CD4-positive, alpha-beta T cell treated with Interleukin-4 for 4 hours (primary cell): ENCODE results near the gene DYNC1I2.

Source experiments
- DNase-seq: peaks from one replicate; pipeline ENCODE4 v3.0.0-alpha.2; 2020

The DYNC1I2 gene

GRCh38 chr2:171687287-171688128 is at the start of gene DYNC1I2:
DYNC1I2 (plus strand) TSS chr2:171687469; CDS start chr2:171690156, 2,687 bp downstream.
- peak; percentile 83 for DNase-seq

- DNase-seq: no peak
Measured at GRCh38 chr2:171651667-171652415, 35.4 kb upstream of the DYNC1I2 start.

- DNase-seq: no peak
Measured at GRCh38 chr2:171652416-171652785, 34.9 kb upstream of the DYNC1I2 start.

DNA sequence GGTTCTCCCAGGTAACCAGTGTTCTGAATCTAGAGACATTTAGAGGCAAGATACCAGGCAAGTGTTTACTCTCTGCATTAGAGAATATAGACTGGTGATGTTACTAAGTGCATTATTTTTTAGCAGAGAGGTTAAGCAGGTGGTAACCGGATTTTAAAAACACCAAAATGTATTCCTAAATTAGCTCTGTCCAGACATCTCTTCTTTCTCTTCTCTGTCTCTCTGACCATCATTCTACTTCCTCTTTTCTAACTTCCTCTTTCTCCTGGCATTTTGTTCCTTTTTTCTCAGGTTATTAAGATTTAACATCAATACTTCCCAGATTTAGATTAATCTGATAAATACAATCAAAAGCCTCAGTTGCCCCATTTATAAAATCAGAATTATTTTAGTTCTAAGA is 31.7 kb upstream of the DYNC1I2 start:
- DNase-seq: no peak

- no peak for DNase-seq
Measured at GRCh38 chr2:171667041-171667440, 20.2 kb upstream of the DYNC1I2 start.

GRCh38 chr2:171668183-171668582 is 19.1 kb upstream of the DYNC1I2 start:
- no peak for DNase-seq

DNA sequence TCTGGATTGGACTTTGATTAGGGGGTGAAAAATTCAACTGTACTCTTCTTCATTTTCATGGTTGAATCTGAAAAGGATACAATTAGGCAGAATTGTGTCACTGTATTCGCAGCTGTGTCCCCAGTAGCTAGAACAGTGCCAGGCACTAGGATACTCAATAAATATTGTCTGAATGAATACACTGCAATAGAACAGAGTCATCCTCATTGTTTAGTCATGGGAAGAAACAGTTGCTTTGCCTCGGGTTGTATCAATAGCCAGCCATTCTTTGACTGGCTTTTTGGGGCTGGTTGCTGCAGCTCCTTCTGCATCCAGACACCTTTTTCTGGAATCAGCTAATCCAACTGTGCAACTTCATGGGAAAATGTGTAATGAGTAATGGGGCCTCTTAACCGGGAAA is 18.1 kb upstream of the DYNC1I2 start:
- no peak for DNase-seq

DNA sequence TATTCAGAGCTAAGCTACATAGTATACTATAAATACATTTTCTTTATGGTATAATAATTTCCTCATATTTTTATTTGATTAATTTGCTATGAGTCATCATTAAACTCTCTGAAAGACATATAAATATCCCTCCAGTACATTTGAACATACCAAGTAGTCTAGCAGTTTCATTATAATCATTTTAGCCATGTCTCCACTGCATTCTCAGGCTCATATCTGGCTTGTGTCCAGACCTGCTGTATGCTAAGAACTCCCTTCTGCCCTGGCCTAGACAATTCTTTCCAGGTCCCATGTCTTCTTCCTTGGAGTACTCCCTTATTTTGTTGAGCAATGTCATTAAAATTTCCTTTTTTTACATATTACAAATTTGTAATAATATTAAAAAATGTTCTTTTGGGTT is 16.6 kb upstream of the DYNC1I2 start:
- no peak for DNase-seq

GRCh38 chr2:171671867-171672266 is 15.4 kb upstream of the DYNC1I2 start:
- no peak for DNase-seq

DNA sequence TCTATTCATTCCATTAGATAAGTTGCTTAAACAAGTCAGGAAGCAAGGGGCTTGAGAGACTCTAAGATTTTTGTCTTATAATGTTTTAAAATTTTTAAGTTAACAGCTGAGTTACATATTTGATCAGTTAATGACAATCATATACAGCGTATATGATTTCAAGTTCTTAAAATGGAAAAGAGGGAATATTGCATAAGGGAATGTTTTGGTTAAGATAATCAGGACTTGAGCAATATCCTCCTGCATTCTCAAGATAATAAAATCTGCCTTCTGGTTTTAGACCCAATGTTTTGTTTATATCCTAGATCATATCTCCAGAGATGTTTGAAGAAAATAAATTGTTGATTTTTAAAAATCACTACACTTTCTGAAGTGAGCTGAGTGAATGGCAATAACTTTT is 13.4 kb upstream of the DYNC1I2 start:
- no peak for DNase-seq

- DNase-seq: no peak
Measured at GRCh38 chr2:171675810-171676345, 11.4 kb upstream of the DYNC1I2 start.

DNA sequence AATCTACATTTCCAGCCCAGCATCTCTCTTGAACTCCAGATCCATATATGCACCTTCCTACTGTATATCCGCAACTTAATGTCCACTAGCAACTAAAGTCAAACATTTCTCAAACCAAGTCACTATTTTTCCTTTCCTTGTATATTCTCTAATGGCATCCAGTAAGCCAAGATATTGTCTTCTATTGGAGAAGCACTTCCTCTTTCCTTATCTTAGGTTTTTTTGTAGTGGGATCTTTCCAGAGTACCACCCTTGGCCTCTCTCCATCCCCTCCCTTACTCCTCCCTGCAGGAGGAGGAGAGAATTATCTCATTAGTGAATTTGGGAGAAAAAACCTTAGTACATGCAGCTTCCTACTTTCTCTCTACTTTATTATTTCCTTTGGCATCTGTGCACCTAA is 8.7 kb upstream of the DYNC1I2 start:
- DNase-seq: no peak

- DNase-seq: no peak
Measured at GRCh38 chr2:171688129-171688465, 828 bp downstream of the DYNC1I2 start.

DNA sequence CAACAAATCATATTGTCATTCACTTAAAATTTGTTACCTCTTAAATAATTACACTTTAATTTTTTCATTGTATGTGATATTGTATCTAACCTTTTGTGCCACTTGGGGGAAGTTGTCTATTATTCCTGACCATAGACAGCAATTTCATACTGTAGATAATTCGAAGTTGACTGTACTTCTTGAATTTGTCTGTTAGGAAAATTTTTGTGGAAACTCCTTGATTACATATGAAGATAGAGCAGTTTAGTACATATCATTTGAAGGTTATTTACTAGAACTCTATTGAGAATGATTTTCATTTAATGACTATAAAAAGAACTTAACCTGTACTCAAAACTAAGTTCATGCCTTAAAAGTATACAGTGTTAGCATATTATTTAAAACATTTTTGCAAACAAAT is 5.1 kb downstream of the DYNC1I2 start:
- DNase-seq: no peak

- DNase-seq: no peak
Measured at GRCh38 chr2:171702781-171703556, 15.7 kb downstream of the DYNC1I2 start.

DNA sequence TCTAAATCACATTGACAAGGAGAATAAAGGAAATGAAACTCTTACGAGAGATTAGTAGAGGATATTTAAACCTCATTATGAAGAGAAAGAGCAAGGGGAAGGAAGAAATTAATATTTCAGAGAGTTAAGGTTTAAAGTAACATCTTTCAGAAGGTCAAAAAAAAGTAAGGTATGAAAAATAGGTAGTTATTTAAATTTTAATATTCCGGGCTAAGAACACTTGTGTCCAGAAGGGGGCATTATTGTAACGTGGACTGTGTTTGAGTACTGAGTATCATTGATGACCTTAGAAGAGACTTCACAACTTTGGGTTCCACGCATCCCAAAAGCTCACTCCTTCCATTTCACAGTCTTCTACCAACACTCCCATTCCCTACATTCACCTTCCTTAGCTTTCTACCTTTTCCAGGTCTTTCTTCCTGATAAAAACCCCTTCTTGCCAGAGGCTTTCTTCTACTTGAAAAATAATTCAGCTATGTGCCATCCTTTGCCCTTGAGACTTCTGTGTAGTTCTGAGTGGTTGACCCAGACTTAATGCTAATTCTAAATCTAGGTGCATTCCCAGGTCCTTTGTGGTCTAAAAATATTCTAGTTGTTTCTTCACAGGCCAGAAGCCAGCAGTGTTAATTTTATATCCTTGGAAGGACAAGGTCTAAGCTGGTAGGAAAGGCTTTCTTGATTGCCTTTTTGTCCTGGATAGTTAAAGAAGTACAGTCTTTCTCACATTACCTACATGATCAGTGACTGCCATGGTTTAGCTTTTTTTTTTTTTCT is 16.5 kb downstream of the DYNC1I2 start:
- DNase-seq: peak; percentile 31

- DNase-seq: peak; percentile 27
Measured at GRCh38 chr2:171706152-171706803, 19.0 kb downstream of the DYNC1I2 start.

DNA sequence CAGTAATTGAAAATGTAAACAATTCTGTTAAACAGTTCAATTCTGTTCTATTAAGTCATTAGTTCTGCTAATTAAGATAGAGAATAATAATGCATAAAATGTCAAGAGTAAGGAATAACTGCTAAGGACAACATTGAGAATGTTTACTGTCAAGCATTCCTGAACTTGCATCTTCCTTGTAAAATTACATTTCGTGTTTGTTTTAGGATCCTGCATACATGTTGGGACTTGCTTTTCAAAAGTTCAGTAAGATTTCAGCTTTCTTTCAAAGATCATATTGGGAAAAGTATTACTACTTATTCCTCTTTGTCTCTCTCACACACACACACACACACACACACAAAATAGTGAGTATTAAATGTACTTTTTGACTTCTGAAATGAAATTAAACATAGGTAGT is 20.5 kb downstream of the DYNC1I2 start:
- no peak for DNase-seq

GRCh38 chr2:171709011-171709685 is 21.9 kb downstream of the DYNC1I2 start:
- no peak for DNase-seq

DNA sequence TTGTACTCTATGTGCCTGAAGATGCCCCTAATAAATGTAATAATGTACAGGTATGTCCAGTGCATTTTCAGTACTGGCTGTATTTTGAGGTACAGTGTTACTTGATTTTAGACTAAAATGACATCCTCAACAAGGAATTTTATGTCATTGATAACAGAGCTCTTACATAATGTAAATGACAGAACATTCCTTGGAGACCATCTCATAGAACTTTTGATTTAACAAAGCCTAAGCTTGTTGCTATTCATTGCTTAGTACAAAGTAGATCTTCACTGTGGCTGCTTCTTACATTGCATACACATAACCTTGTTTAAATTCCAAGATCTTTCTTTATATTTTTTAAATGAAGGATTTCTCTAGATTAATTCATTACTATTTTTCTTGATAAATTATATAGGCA is 24.1 kb downstream of the DYNC1I2 start:
- no peak for DNase-seq

DNA sequence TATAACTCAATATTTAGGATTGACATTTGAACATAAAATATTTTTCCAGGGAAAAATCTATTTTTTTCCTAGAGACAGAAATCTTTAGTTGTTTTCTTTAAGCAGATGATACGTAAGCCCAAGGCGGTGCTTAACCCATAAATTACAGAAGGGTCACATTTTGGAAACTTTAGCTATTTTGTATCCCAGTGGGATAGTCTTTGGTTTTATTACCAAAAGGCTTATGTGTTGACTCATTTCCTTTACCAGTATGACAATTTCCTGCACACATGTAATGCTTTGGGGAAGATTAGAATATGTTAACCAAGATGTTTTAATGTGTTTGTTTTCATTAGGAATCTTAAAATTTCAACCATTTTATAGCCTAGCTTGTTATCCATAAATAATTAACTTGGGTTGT is 24.8 kb downstream of the DYNC1I2 start:
- no peak for DNase-seq
